ENCODE results near the gene RAB31.

GRCh38 chr18:9696701-9697100, 11.4 kb upstream of the RAB31 start:
- no peak for TF ChIP-seq ELF4 (CRISPR knock-in tag; IDR thresholded peaks at IDR 0.05; ENCODE audit: low read depth)
- no peak for TF ChIP-seq CTCF (IDR thresholded peaks at IDR 0.05)

Data from WTC11 (cell line).